NCI-H1048 (cell line): ENCODE measurements around the gene DKC1.
A peak's percentile ranks its signal among the peaks of the same experiment; 100 is the strongest.

Experiments
- DNase-seq: peaks from one replicate; lab custom pipeline; 2025; lab: John Stamatoyannopoulos, UW

Gene DKC1

DNA sequence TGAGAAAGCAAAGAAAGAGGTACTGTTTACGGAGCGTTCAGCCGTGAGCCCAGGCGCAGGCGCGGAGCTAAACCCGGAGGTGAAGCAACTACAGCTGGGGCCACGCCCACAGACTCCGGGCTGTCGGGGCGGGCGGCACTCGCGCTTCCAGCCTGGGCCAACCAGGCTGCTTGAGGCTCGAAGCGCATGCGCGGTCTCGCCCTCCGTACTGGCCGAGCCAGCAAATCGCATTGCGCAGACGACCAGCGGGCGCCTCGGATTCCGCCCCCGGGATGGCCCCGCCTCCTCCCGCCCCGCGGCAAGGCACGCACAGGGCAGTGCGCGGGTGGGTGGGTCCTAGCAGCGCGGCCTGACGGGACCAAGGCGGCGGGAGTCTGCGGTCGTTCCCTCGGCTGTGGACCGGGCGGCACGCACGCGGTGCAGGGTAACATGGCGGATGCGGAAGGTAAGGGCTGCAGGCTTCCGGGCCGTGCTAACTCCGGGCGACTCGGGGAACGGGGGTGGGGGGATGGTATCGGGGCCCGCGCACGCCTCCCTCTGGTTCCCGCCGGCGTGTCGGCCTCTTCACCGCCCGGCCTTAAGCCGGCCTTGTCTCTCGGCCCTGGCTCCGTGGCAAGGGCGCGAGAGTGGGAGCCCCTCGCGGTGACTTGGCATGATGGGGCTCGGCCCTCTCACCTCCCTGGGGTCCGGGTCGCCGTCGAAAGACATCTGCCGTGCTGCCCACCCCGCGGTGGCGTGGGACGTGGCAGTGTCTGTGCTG is at the start of gene DKC1:
TSS of gene DKC1 (plus strand) at position 328 of the 760 bp plus-strand sequence. CDS start at position 430, 102 bp downstream.
- DNase-seq = peak; percentile 92

GRCh38 chrX:154714925-154715324 is 47.7 kb upstream of the DKC1 start:
- DNase-seq = no peak

DNA sequence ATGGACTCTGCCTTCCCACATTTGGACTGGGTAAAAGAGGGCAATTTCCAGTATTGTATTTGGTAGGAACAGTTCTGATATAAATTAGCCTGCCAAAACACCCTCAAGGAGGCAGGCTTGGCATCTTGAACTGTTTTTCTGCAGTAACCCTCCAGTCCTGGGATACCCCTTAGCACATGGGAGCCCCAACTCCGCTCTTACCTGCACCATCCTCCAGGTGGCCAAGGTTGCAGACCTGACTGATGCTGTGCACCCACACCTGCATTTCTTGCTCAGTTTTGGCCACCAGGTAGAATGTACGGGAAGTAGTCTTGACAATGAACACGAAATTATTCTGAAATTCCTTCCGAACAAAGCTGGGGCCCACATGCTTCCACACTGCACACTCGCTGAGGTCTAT is 46.8 kb upstream of the DKC1 start:
- DNase-seq = no peak

DNA sequence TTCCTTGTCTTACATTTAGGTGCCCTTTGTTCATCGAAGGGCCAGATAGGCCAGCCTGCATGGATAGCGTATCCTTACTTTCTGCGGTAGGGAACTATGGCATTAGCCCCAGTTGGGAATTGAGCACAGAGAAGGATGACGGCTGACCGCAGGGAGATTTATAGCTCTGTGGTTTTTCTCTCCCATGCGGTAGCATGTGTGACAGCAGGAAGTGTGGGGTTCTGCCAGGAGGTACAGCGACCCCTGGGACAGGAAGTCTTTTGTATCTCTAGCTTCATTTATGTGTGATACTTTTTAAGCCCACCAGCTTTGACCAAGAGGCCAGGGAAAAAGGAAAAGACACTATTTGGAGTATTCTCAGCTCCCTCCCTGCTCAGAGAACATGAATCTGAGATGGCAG is 44.8 kb upstream of the DKC1 start:
- no peak for DNase-seq

GRCh38 chrX:154718616-154719015 is 44.0 kb upstream of the DKC1 start:
- DNase-seq = no peak

DNA sequence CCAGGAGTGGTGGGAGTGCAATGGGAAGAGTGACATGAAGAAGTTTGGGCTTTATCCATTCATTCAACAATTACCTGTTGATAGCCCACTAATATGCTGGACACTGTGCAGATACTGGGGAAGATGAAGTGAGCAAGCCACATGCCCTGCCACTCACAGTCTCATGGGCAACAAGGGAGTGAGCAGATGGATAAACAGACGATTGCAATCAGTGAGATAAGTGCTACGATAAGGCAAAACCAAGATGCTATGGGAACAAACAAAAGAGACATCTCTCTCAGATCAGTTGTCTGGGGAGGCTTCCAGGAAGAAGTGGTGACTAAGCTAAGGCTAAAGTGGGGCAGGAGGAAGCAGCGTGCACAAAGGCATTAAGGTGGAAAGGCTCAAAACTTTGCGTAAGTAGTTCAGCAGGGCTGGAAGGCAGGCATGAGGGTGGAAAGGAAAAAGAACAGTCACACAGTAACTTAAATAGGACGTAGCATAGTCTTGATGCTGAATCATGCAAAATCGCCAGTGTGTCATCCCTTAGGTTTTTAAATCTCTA is 43.5 kb upstream of the DKC1 start:
- DNase-seq = no peak

- no peak for DNase-seq
Measured at GRCh38 chrX:154720067-154720466, 42.6 kb upstream of the DKC1 start.

GRCh38 chrX:154721155-154721554 is 41.5 kb upstream of the DKC1 start:
- DNase-seq = no peak

DNA sequence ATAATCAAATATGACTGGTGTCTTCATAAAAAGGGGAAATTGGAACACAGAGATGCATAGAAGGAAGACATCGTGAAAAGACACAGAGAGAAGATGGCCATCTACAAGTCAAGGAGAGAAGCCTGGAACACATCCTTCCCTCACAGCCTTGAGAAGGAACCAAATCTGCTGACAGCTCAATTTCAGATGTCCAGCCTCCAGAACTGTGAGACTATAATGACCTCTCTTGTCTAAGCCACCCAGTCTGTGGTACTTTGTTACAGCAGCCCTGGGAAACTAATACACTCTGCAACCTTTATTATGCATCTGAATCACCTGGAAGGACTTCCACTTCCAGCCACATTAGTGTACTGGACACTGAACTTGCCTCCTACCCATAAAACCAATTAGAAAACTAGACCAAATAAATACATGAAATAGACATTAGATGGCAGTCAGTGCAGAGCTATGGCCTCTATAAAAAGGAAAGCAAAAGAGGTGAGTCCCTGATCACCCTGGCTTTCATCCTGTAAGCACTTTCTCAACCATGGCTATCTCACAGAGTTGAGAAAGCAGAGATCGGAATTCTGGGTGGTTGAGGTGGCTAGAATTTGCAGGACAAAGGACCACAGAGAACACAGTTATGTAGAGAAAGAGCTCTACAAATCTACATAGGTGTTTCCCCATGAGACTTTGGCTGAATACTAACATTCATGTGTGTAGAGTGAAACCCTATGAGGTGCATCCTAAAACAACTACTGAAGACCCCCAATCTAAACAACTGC is 37.5 kb upstream of the DKC1 start:
- no peak for DNase-seq

GRCh38 chrX:154727418-154727817 is 35.2 kb upstream of the DKC1 start:
- DNase-seq = no peak

DNA sequence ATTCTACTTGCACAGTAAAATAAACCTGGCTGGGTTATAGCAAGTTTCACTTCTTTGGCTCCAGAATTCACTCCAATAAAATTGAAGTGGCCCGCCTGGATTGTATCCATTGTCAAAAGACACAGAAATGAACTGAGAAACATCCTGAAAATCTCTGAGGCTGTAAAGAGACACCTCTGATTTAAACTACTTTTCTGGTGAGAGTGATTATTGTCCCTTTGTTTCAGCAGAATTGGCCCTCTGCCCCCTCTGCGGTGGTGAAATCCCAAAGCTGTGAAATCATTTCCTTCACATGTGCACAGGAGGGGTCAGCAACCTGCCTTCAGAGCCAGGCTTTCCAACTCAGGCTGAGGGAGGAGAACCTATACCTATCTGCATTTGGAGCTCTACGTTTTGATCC is 34.8 kb upstream of the DKC1 start:
- DNase-seq = no peak

DNA sequence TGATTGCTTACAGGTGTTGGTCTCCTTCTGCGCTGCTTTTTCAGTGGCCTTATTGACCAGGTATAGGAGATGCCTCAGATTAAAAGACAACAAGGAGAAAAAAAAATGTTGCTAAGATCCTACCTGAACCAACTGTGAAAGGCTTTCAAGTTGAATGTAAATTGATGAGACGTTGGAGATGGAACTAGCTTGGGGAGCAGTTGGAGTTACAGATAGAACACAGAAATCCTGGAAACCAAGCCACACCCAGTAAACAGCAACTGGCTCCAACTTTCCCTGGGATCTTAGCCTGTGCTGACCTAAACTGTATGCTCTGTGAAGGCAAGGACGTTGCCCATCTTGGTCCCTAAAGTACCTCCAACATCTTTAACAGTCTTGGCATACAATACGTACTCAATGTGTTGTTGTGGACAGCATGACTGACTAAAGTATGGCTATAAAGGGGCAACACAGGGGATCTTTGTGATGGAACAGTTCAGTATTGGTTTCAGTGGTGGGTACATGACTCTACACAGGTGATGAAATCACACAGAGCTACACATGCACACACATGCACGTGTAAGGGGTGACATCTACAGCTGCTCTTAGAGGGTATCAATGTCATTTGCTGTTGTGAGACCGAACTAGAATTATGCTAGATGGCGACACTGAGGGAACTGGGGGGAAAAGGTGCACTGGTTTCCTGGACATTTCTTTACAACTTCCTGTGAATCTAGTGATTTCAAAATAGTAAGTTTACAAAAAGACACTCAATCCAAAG is 34.1 kb upstream of the DKC1 start:
- no peak for DNase-seq

DNA sequence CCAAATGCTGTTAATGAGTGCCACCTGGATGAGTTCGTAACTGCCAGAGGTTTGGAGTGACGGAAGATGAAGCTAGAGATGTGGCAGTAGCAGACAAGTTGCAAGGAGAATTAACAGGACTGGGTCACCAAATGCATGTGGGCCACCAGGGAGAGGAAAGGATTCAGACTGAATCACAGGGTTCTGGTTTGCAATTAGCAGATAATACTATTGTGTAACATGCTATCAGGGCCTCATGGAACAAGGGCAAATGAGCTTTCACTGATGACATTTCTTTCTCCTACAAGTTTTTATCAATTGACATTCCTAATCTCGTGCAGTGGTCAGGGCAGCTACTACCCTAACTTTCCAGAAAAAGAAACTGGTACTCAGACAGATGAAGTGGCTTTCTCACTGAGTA is 33.2 kb upstream of the DKC1 start:
- DNase-seq = no peak

DNA sequence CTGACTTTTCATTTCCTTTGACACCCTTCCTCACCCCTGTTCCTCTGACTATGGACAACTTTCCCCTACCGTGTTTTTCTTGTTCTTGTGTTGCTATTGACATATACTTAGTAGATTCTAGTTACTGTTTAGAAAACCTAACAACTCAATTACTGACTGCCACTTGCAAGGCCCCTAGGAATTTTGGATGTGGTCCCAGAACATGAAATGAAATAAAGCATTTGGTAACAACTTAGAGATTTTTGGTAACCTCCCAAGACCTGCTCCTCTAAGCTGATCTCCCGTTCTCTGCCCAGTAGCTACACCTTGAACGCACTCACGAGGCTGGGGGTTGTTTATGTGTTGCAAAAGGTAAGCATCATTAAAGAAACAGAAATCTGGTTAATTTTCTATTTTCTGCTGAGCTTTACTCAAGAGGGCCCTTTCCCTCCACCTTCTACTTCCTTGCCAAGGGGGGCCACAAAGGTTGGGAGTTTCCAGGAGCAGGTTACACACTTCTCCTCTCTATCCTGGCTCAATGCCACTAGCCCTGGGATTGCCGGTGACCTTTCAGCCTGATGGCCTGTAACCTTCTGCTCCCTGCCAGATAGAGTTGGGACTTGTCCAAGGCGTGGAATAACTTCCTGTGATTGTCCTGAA is 32.3 kb upstream of the DKC1 start:
- no peak for DNase-seq

- no peak for DNase-seq
Measured at GRCh38 chrX:154731184-154731583, 31.5 kb upstream of the DKC1 start.

DNA sequence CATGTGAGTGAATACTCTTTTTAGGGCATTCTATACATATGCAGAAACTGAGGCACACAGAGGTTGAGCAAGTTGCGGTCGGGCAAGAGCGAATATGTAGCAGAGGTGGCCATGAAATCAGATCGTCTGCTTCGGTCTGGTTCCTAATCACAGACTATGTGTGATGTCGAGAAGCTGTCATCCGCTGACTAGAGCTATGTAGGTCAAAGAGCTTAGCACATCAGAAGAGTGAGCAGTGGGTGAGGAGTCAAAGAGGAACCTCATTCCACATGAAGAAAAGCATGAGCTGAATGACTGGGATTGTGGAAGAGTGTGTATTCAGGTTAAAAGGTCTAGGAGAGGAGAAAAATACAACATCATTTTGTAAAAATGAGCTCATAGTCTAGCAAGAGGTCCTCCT is 30.8 kb upstream of the DKC1 start:
- DNase-seq = no peak

- no peak for DNase-seq
Measured at GRCh38 chrX:154732421-154733065, 30.1 kb upstream of the DKC1 start.

DNA sequence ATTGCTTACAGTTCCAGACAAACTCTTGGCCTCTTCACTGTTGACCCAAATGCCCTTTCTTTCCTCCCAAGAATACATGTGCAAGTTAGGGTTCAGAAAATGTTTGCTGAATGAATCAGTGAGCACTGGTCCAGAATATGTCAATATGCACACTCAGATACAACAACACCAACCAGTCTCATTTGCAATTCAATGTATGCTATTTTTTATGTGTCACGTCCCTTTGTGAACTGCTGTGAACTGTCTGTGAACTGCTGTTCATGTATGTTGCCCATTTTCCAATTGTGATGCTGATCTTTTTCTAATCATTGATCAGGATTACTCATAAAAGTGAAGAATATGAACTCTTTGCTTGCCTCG is 29.6 kb upstream of the DKC1 start:
- DNase-seq = no peak

- no peak for DNase-seq
Measured at GRCh38 chrX:154734061-154734781, 28.4 kb upstream of the DKC1 start.

DNA sequence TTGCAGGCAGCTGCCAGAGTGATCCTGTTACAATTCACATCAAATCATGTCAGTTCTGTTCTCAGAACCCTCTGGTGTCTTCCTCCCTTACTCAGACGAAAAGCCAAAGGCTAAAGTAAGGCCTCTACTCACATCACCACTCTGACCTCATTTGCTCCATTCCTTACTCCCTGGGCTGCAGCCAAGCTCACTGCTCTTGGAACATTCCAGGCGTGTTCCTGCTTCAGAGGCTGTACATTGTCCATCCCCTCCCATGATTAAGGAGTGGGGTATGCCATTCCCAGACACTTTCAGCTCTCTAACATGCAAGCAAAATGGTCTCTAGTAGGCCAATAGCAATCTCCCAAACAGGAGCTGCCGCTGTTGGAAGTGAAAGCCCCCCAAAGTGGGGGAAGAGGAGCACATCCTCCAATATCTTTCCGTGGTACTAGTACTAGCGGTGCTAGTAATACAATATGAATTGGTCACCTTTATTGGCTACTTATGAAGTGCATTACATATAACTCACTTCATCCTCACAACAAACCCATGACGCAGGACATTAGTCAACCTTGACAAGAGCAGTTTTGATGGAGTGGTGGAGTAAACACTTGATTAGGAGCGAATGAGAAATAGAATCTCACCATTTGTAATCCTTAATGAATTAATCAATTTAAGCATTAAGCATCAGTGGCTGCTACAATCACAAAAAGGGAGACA is 26.8 kb upstream of the DKC1 start:
- no peak for DNase-seq
